Gastrocnemius medialis (tissue), 4 donors: Measurements from ENCODE around the gene LRRC59.

ENCODE experiments used
- POLR2A ChIP-seq, 2 donors: fragments of 450-650 bp; IDR thresholded peaks; one replicate each; pipeline ENCODE4 v1.6.1; 2017; ENCODE audit warnings: antibody characterized with exemption in 2 of 2, mild to moderate bottlenecking in 2 of 2, moderate library complexity in 2 of 2
- TF ChIP-seq, protein P1 (sequence below), 5 experiments: fragments of 450-650 bp in 3 of 5; fragments of 200-600 bp in 2 of 5; sonication (generic) in 2 of 5; IDR thresholded peaks in 4 of 5; conservative IDR thresholded peaks in 1 of 5; 1 replicate in 4 of 5; 2 replicates in 1 of 5; pipeline ENCODE4 v1.5.1; 2016 to 2019; ENCODE audit warnings: antibody characterized with exemption in 5 of 5, mild to moderate bottlenecking in 3 of 5, moderate library complexity in 3 of 5

DNA sequence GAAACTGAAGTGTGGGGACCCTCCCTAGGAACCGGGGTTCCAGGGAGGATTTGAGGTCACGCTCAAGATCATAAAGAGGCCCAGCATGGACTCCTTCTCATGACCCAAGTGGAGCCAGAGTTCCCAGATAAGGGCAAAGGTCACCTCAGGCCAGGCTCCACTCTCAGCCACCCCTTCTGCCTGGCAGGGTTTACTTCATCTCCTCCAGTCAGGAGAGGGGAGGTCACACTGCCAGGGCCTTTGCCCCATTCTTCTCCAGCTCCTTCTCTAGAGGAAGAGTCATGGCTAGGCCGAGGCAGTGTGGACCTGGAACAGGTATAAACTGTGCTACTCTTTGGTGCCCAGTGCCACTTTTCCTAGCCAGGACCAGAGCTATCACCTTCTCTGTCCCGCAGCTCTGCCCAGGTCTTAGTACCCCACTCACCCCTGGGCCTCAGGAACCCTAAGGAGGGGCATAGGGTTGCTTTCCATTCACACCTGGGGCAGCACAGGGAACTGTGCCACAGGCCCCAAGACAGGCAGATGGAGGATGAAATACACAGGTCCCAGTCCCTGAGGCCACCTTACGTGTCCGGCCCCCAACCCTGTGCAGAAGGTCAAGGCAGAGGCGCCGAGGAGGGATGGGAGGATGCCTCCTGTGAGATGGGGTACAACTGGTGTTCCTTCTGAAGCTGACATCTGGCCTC lies 27.8 kb upstream of the LRRC59 start:
- TF ChIP-seq, protein P1, sequence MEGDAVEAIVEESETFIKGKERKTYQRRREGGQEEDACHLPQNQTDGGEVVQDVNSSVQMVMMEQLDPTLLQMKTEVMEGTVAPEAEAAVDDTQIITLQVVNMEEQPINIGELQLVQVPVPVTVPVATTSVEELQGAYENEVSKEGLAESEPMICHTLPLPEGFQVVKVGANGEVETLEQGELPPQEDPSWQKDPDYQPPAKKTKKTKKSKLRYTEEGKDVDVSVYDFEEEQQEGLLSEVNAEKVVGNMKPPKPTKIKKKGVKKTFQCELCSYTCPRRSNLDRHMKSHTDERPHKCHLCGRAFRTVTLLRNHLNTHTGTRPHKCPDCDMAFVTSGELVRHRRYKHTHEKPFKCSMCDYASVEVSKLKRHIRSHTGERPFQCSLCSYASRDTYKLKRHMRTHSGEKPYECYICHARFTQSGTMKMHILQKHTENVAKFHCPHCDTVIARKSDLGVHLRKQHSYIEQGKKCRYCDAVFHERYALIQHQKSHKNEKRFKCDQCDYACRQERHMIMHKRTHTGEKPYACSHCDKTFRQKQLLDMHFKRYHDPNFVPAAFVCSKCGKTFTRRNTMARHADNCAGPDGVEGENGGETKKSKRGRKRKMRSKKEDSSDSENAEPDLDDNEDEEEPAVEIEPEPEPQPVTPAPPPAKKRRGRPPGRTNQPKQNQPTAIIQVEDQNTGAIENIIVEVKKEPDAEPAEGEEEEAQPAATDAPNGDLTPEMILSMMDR (IDR thresholded peaks at IDR 0.05 in 4 of 5, conservative IDR thresholded peaks at IDR 0.05 in 1 of 5), result no peak
- no peak for TF ChIP-seq POLR2A (IDR thresholded peaks at IDR 0.05)
